GM23338 (cell line): Measurements from ENCODE around the gene ZNF101.

ENCODE experiments used
- CREB1 ChIP-seq: fragments of 250-450 bp; sonication (Bioruptor Pico); IDR thresholded peaks from 2 replicates; pipeline ENCODE4 v1.5.0; 2020; ENCODE audit warnings: low read depth, mild to moderate bottlenecking, moderate library complexity
- EZH2 ChIP-seq: fragments of 200-600 bp; sonication (generic); IDR thresholded peaks from one replicate; pipeline ENCODE4 v1.8.0; 2017; ENCODE audit warnings: antibody characterized with exemption, mild to moderate bottlenecking, low read depth; ENCODE audit not compliant: unreplicated experiment
- TF ChIP-seq, protein P1 (sequence below), 2 experiments: fragments of 200-600 bp in 1 of 2; sonication (generic) in 1 of 2; conservative IDR thresholded peaks; 2 replicates each; pipeline versions ENCODE4 v1.5.1 to v1.6.1; 2016 to 2017; ENCODE audit warnings: antibody characterized with exemption in 2 of 2, low read depth in 2 of 2, mild to moderate bottlenecking in 2 of 2, moderate library complexity in 1 of 2
- TF ChIP-seq, protein P2 (sequence below): IDR thresholded peaks from one replicate; pipeline ENCODE4 v1.6.1; 2018; ENCODE audit warnings: antibody characterized with exemption; ENCODE audit not compliant: unreplicated experiment

DNA sequence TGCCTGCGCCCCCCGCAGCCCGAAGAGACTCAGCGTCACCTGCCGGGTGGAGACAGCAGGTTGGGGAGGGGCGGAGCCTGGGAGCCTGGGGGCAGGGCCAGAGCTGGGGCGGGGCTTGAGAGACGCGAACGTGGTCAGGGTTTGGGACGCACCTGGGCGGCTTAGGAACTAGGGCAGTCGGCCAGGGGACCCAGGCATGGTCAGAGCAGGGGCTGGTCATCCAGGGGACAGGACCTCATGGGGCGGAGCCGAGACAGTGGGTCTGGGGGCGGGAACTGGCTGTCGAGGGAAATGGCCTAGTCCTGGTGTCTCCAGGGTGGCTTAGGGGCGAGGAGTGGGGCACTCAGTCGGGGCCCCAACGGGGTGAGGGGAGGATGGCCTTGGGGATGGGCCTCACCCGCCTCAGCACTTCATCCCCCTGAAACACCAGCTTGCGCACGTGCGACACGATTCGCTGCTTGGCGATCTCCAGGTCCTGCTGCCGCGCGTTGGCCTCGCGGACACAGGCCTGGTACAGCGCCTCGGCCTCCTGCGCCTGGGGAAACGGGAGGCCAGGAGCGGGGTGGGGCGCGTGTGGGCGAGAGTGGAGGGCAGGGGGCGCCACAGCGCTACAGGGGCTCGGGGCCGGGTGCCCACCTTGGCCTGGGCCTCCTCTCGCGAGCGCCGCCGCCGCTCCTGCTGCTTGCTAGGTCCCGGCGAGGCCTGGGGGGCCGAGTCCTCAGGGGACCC lies 31.0 kb upstream of the ZNF101 start:
- TF ChIP-seq CREB1 (no peak), EZH2 (no peak)
- TF ChIP-seq, protein P1, sequence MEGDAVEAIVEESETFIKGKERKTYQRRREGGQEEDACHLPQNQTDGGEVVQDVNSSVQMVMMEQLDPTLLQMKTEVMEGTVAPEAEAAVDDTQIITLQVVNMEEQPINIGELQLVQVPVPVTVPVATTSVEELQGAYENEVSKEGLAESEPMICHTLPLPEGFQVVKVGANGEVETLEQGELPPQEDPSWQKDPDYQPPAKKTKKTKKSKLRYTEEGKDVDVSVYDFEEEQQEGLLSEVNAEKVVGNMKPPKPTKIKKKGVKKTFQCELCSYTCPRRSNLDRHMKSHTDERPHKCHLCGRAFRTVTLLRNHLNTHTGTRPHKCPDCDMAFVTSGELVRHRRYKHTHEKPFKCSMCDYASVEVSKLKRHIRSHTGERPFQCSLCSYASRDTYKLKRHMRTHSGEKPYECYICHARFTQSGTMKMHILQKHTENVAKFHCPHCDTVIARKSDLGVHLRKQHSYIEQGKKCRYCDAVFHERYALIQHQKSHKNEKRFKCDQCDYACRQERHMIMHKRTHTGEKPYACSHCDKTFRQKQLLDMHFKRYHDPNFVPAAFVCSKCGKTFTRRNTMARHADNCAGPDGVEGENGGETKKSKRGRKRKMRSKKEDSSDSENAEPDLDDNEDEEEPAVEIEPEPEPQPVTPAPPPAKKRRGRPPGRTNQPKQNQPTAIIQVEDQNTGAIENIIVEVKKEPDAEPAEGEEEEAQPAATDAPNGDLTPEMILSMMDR (conservative IDR thresholded peaks at IDR 0.05; ENCODE audit: low read depth in 2 of 2): peak in 1 of 2 experiments; percentile 64; a peak in 3 of 4 replicates
- TF ChIP-seq, protein P2, sequence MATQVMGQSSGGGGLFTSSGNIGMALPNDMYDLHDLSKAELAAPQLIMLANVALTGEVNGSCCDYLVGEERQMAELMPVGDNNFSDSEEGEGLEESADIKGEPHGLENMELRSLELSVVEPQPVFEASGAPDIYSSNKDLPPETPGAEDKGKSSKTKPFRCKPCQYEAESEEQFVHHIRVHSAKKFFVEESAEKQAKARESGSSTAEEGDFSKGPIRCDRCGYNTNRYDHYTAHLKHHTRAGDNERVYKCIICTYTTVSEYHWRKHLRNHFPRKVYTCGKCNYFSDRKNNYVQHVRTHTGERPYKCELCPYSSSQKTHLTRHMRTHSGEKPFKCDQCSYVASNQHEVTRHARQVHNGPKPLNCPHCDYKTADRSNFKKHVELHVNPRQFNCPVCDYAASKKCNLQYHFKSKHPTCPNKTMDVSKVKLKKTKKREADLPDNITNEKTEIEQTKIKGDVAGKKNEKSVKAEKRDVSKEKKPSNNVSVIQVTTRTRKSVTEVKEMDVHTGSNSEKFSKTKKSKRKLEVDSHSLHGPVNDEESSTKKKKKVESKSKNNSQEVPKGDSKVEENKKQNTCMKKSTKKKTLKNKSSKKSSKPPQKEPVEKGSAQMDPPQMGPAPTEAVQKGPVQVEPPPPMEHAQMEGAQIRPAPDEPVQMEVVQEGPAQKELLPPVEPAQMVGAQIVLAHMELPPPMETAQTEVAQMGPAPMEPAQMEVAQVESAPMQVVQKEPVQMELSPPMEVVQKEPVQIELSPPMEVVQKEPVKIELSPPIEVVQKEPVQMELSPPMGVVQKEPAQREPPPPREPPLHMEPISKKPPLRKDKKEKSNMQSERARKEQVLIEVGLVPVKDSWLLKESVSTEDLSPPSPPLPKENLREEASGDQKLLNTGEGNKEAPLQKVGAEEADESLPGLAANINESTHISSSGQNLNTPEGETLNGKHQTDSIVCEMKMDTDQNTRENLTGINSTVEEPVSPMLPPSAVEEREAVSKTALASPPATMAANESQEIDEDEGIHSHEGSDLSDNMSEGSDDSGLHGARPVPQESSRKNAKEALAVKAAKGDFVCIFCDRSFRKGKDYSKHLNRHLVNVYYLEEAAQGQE: no peak
